ENCODE results near the gene SPTBN5.
A peak's percentile ranks its signal among the peaks of the same experiment; 100 is the strongest.

The SPTBN5 gene

GRCh38 chr15:41882689-41883483, 11.0 kb downstream of the SPTBN5 start:
- no peak for DNase-seq

GRCh38 chr15:41881920-41882688, 11.7 kb downstream of the SPTBN5 start:
- DNase-seq = peak; percentile 72

GRCh38 chr15:41881550-41881919, 12.3 kb downstream of the SPTBN5 start:
- no peak for DNase-seq

- no peak for DNase-seq
Measured at GRCh38 chr15:41881086-41881485, 12.8 kb downstream of the SPTBN5 start.

- DNase-seq = no peak
Measured at GRCh38 chr15:41880156-41880877, 13.5 kb downstream of the SPTBN5 start.

GRCh38 chr15:41879321-41879845, 14.5 kb downstream of the SPTBN5 start:
- DNase-seq = no peak

GRCh38 chr15:41878355-41878699, 15.5 kb downstream of the SPTBN5 start:
- no peak for DNase-seq

GRCh38 chr15:41877631-41878354, 16.1 kb downstream of the SPTBN5 start:
- no peak for DNase-seq

- no peak for DNase-seq
Measured at GRCh38 chr15:41876689-41877088, 17.2 kb downstream of the SPTBN5 start.

- no peak for DNase-seq
Measured at GRCh38 chr15:41876007-41876406, 17.8 kb downstream of the SPTBN5 start.

- DNase-seq = no peak
Measured at GRCh38 chr15:41874736-41875135, 19.1 kb downstream of the SPTBN5 start.

GRCh38 chr15:41873711-41874110, 20.1 kb downstream of the SPTBN5 start:
- DNase-seq = no peak

GRCh38 chr15:41872166-41872747, 21.6 kb downstream of the SPTBN5 start:
- no peak for DNase-seq

GRCh38 chr15:41871175-41871905, 22.5 kb downstream of the SPTBN5 start:
- no peak for DNase-seq

GRCh38 chr15:41870689-41871081, 23.2 kb downstream of the SPTBN5 start:
- no peak for DNase-seq

- DNase-seq = no peak
Measured at GRCh38 chr15:41869770-41870688, 23.8 kb downstream of the SPTBN5 start.

GRCh38 chr15:41868321-41868720, 25.5 kb downstream of the SPTBN5 start:
- no peak for DNase-seq

- DNase-seq = no peak
Measured at GRCh38 chr15:41866872-41867579, 26.8 kb downstream of the SPTBN5 start.

- no peak for DNase-seq
Measured at GRCh38 chr15:41866263-41866703, 27.6 kb downstream of the SPTBN5 start.

Data from islet precursor cell (in vitro differentiated cells).